ENCODE data around the gene MBOAT7.

Gene MBOAT7

DNA sequence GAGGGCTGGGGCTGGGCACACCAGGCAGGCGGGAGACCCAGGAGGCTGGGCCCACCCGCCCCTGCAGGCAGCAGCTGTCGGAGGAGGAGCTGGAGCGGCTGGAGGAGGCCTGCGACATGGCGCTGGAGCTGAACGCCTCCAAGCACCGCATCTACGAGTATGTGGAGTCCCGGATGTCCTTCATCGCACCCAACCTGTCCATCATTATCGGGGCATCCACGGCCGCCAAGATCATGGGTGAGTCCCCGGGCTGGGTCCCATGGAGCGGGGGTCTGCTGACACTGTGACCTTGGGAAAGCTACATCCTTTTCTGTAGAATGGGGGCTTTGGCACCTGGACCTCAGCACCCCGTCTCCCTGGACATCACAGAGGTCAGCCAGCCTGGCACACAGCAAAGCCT lies 65.7 kb downstream of the MBOAT7 start:
- Histone ChIP-seq H3K9me3 (ENCODE audit: control insufficient read depth, insufficient read depth, low read length) (no peaks in the 10 kb centered on the region), H3K9ac (ENCODE audit: low read depth, low read length) (no peak overlapping the region), H3K4me1 (ENCODE audit: insufficient read depth, low read length) (no peaks in the 10 kb centered on the region), H3K36me3 (ENCODE audit: insufficient read depth, low read length) (peaks cover 15% of the 10 kb centered on the region)
